WTC11 (cell line): ENCODE results near the gene MCIDAS. TPM values are rescaled to one million over a fixed set of nuclear protein-coding genes. Genes with fewer than 3 reads are reported as not detected.

ENCODE experiments used
- ATAC-seq: fragments of 200-7000 bp; cut with Tn5 transposase; 2 replicates; pipeline ENCODE4 v1.10.0; 2021; ENCODE audit warnings: mild to moderate bottlenecking, moderate library complexity
- CTCF ChIA-PET: fragments of 300-600 bp; sonication (Branson Sonifier 250); formaldehyde crosslinking; loops from one replicate; lab custom pipeline; 2021; ENCODE audit warnings: antibody characterized with exemption; lab: Charles Lee
- POLR2A ChIA-PET: fragments of 350-600 bp; sonication (Branson Sonifier 250); formaldehyde crosslinking; loops from one replicate; lab custom pipeline; 2021; ENCODE audit warnings: antibody characterized with exemption; lab: Charles Lee
- DNase-seq: peaks from one replicate; pipeline ENCODE4 v3.0.0; 2021; ENCODE audit warnings: low spot score
- H3K27ac Mint-ChIP-seq: 2 replicates; pipeline ENCODE4 v1.8.0; 2021; ENCODE audit warnings: mixed read lengths
- H3K27me3 Mint-ChIP-seq: 2 replicates; pipeline ENCODE4 v1.8.0; 2021; ENCODE audit warnings: low read depth, mild to moderate bottlenecking, moderate library complexity, mixed read lengths
- H3K36me3 Mint-ChIP-seq: 2 replicates; pipeline ENCODE4 v1.8.0; 2021; ENCODE audit warnings: mixed read lengths
- H3K4me1 Mint-ChIP-seq: 2 replicates; pipeline ENCODE4 v1.8.0; 2022; ENCODE audit warnings: mixed read lengths
- H3K4me3 Mint-ChIP-seq: 2 replicates; pipeline ENCODE4 v1.8.0; 2021; ENCODE audit warnings: mild to moderate bottlenecking, moderate library complexity, mixed read lengths
- H3K9me3 Mint-ChIP-seq: 2 replicates; pipeline ENCODE4 v1.8.0; 2021; ENCODE audit warnings: mixed read lengths
- AFF4 ChIP-seq: sonication (generic); formaldehyde crosslinking; IDR thresholded peaks from 2 replicates; pipeline ENCODE4 v1.8.1; 2023; ENCODE audit warnings: mild to moderate bottlenecking, missing genetic modification reagents, borderline replicate concordance
- ATF1 ChIP-seq: sonication (generic); formaldehyde crosslinking; IDR thresholded peaks from 2 replicates; pipeline ENCODE4 v1.8.1; 2023; ENCODE audit warnings: mild to moderate bottlenecking, moderate library complexity, missing genetic modification reagents
- CREM ChIP-seq: sonication (generic); formaldehyde crosslinking; IDR thresholded peaks from 2 replicates; pipeline ENCODE4 v1.8.1; 2022; ENCODE audit warnings: mild to moderate bottlenecking, missing genetic modification reagents, moderate library complexity
- FOXK1 ChIP-seq: sonication (generic); formaldehyde crosslinking; IDR thresholded peaks from 2 replicates; pipeline ENCODE4 v1.8.0; 2022; ENCODE audit warnings: mild to moderate bottlenecking, moderate library complexity, missing genetic modification reagents
- HMGA2 ChIP-seq: fragments of 250-450 bp; sonication (Bioruptor Pico); IDR thresholded peaks from 2 replicates; pipeline ENCODE4 v1.4.0; 2021; ENCODE audit warnings: mild to moderate bottlenecking, moderate library complexity
- HMGXB4 ChIP-seq: sonication (generic); formaldehyde crosslinking; IDR thresholded peaks from 2 replicates; pipeline ENCODE4 v1.8.1; 2023; ENCODE audit warnings: mild to moderate bottlenecking, moderate library complexity, missing genetic modification reagents
- KAT7 ChIP-seq: sonication (generic); formaldehyde crosslinking; IDR thresholded peaks from 2 replicates; pipeline ENCODE4 v1.8.1; 2023; ENCODE audit warnings: missing genetic modification reagents, mild to moderate bottlenecking, borderline replicate concordance
- MAX ChIP-seq: sonication (generic); formaldehyde crosslinking; IDR thresholded peaks from 2 replicates; pipeline ENCODE4 v1.8.0; 2022; ENCODE audit warnings: mild to moderate bottlenecking, missing genetic modification reagents
- MYBL2 ChIP-seq: sonication (generic); formaldehyde crosslinking; IDR thresholded peaks from 2 replicates; pipeline ENCODE4 v1.8.1; 2023; ENCODE audit warnings: mild to moderate bottlenecking, moderate library complexity, missing genetic modification reagents
- NFATC4 ChIP-seq: fragments of 250-450 bp; sonication (Bioruptor Pico); IDR thresholded peaks from 2 replicates; pipeline ENCODE4 v1.9.0; 2021; ENCODE audit warnings: mild to moderate bottlenecking
- TCF7 ChIP-seq: sonication (generic); formaldehyde crosslinking; IDR thresholded peaks from 2 replicates; pipeline ENCODE4 v1.8.0; 2022; ENCODE audit warnings: mild to moderate bottlenecking, low read depth, missing genetic modification reagents, moderate library complexity
- ZNF219 ChIP-seq: sonication (generic); formaldehyde crosslinking; IDR thresholded peaks from 2 replicates; pipeline ENCODE4 v1.8.0; 2023; ENCODE audit warnings: missing genetic modification reagents, mild to moderate bottlenecking, borderline replicate concordance
- ZNF425 ChIP-seq: fragments of 250-450 bp; sonication (Bioruptor Pico); conservative IDR thresholded peaks from 2 replicates; pipeline ENCODE4 v1.9.0; 2021; ENCODE audit warnings: mild to moderate bottlenecking
- total RNA-seq: library from RNA; stranded (reverse); gene quantifications from 3 replicates; pipeline ENCODE4 v1.2.3, GENCODE V29; 2021
- TF ChIP-seq, protein P1 (sequence below): fragments of 250-450 bp; sonication (Bioruptor Pico); IDR thresholded peaks from 2 replicates; pipeline ENCODE4 v1.9.0; 2021; ENCODE audit warnings: mild to moderate bottlenecking, borderline replicate concordance
- TF ChIP-seq, protein P2 (sequence below): sonication (generic); formaldehyde crosslinking; IDR thresholded peaks from 2 replicates; pipeline ENCODE4 v1.8.0; 2022; ENCODE audit warnings: mild to moderate bottlenecking, missing genetic modification reagents

The MCIDAS gene
- total RNA-seq, 1 experiment from 2014 or later = 0.20 TPM

GRCh38 chr5:55220433-55221185 is 6.5 kb downstream of the MCIDAS start (continued):
- TF ChIP-seq, protein P1, sequence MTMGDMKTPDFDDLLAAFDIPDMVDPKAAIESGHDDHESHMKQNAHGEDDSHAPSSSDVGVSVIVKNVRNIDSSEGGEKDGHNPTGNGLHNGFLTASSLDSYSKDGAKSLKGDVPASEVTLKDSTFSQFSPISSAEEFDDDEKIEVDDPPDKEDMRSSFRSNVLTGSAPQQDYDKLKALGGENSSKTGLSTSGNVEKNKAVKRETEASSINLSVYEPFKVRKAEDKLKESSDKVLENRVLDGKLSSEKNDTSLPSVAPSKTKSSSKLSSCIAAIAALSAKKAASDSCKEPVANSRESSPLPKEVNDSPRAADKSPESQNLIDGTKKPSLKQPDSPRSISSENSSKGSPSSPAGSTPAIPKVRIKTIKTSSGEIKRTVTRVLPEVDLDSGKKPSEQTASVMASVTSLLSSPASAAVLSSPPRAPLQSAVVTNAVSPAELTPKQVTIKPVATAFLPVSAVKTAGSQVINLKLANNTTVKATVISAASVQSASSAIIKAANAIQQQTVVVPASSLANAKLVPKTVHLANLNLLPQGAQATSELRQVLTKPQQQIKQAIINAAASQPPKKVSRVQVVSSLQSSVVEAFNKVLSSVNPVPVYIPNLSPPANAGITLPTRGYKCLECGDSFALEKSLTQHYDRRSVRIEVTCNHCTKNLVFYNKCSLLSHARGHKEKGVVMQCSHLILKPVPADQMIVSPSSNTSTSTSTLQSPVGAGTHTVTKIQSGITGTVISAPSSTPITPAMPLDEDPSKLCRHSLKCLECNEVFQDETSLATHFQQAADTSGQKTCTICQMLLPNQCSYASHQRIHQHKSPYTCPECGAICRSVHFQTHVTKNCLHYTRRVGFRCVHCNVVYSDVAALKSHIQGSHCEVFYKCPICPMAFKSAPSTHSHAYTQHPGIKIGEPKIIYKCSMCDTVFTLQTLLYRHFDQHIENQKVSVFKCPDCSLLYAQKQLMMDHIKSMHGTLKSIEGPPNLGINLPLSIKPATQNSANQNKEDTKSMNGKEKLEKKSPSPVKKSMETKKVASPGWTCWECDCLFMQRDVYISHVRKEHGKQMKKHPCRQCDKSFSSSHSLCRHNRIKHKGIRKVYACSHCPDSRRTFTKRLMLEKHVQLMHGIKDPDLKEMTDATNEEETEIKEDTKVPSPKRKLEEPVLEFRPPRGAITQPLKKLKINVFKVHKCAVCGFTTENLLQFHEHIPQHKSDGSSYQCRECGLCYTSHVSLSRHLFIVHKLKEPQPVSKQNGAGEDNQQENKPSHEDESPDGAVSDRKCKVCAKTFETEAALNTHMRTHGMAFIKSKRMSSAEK (CRISPR knock-in tag) = no peak
- TF ChIP-seq MAX (CRISPR knock-in tag) (peak; percentile 72), ZNF219 (CRISPR knock-in tag) (no peak), FOXK1 (no peak), ZNF425 (no peak)
- TF ChIP-seq, protein P2, sequence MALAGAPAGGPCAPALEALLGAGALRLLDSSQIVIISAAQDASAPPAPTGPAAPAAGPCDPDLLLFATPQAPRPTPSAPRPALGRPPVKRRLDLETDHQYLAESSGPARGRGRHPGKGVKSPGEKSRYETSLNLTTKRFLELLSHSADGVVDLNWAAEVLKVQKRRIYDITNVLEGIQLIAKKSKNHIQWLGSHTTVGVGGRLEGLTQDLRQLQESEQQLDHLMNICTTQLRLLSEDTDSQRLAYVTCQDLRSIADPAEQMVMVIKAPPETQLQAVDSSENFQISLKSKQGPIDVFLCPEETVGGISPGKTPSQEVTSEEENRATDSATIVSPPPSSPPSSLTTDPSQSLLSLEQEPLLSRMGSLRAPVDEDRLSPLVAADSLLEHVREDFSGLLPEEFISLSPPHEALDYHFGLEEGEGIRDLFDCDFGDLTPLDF = 0 out of 2 replicates have a peak, but pooled peaks have one; percentile 57

GRCh38 chr5:55219770-55220169 is 7.3 kb downstream of the MCIDAS start:
- H3K36me3 Mint-ChIP-seq = no peaks in the 10 kb centered on the region
- no peak for ATAC-seq
- no peaks in the 10 kb centered on the region for H3K9me3 Mint-ChIP-seq
- H3K4me1 Mint-ChIP-seq = peaks cover 51% of the 10 kb centered on the region
- POLR2A ChIA-PET = no interaction called here
- no peak for TF ChIP-seq HMGA2 (CRISPR knock-in tag)
- TF ChIP-seq MYBL2 (CRISPR knock-in tag) = no peak
- TF ChIP-seq FOXK1 = no peak
- no peak for TF ChIP-seq NFATC4 (CRISPR knock-in tag)
- TF ChIP-seq CREM = no peak
- no peak for TF ChIP-seq KAT7 (CRISPR knock-in tag)
- no peak for TF ChIP-seq ATF1 (CRISPR knock-in tag)
- no peak for TF ChIP-seq AFF4
- TF ChIP-seq TCF7 (CRISPR knock-in tag) = no peak
- no peak for TF ChIP-seq HMGXB4
- no peak overlapping the region for H3K27ac Mint-ChIP-seq
- no peak for DNase-seq
- H3K27me3 Mint-ChIP-seq = peaks cover 70% of the 10 kb centered on the region
- CTCF ChIA-PET = interaction anchor here (0.7 to 2.6 kb wide), 9 partner anchors 8 to 313 kb away, joined by 3 to 35 read pairs (median 5); partner anchors contain the start of genes CCNO, CDC20B and GPX8
- H3K4me3 Mint-ChIP-seq = peak overlapping the region; percentile 88
